Sigmoid colon (tissue), 3 donors: ENCODE results near the gene RPLP2.

ENCODE experiments used
- POLR2A ChIP-seq, 2 donors: fragments of 450-650 bp; IDR thresholded peaks; one replicate each; pipeline ENCODE4 v1.6.1; 2016; ENCODE audit warnings: antibody characterized with exemption in 2 of 2, mild to moderate bottlenecking in 2 of 2, moderate library complexity in 2 of 2
- TF ChIP-seq, protein P1 (sequence below), 4 experiments: fragments of 450-650 bp in 3 of 4; fragments of 200-600 bp in 1 of 4; IDR thresholded peaks; one replicate each; pipeline ENCODE4 v1.5.1; 2016 to 2019; ENCODE audit warnings: antibody characterized with exemption in 4 of 4, mild to moderate bottlenecking in 3 of 4, moderate library complexity in 2 of 4

DNA sequence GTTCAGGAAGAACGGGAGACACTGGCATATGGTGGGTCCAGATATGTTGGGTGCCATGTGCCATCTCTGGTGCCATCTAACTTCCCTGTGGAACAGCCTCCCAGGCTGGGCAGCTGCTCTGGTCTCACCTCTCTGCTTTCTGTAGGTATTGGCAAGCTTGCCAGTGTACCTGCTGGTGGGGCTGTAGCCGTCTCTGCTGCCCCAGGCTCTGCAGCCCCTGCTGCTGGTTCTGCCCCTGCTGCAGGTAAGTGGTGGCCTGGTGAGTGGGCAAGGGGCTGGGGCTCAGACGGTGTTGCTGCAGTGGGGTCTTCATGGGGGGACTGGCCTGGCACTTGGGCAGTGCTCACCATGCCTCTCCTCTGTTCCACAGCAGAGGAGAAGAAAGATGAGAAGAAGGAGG lies 2.6 kb downstream of the RPLP2 start:
- TF ChIP-seq, protein P1, sequence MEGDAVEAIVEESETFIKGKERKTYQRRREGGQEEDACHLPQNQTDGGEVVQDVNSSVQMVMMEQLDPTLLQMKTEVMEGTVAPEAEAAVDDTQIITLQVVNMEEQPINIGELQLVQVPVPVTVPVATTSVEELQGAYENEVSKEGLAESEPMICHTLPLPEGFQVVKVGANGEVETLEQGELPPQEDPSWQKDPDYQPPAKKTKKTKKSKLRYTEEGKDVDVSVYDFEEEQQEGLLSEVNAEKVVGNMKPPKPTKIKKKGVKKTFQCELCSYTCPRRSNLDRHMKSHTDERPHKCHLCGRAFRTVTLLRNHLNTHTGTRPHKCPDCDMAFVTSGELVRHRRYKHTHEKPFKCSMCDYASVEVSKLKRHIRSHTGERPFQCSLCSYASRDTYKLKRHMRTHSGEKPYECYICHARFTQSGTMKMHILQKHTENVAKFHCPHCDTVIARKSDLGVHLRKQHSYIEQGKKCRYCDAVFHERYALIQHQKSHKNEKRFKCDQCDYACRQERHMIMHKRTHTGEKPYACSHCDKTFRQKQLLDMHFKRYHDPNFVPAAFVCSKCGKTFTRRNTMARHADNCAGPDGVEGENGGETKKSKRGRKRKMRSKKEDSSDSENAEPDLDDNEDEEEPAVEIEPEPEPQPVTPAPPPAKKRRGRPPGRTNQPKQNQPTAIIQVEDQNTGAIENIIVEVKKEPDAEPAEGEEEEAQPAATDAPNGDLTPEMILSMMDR (IDR thresholded peaks at IDR 0.05) = no peak
- no peak for TF ChIP-seq POLR2A (IDR thresholded peaks at IDR 0.05)
